K562 (cell line): ENCODE results near the gene KCND3. TPM values are rescaled to one million over a fixed set of nuclear protein-coding genes. Genes with fewer than 3 reads are reported as not detected.

Source experiments
- ATAC-seq: fragments of 200-7000 bp; cut with Tn5 transposase; 3 replicates; pipeline ENCODE4 v1.9.1; 2020; ENCODE audit warnings: moderate library complexity
- BruUV-seq: library from RNA; stranded (reverse); fragments of 400-500 nt; replicated peaks from 2 replicates; lab custom pipeline; 2021; lab: Mats Ljungman, UMichigan
- CTCF ChIA-PET: fragments of 300-600 bp; formaldehyde crosslinking; extraction: SDS; loops from one replicate; lab custom pipeline; 2021; ENCODE audit warnings: low intra/inter-chr PET ratio; lab: Yijun Ruan, JAX
- POLR2A ChIA-PET: fragments of 300-600, 350-650 bp; sonication (Branson Sonifier 250); formaldehyde crosslinking; extraction: SDS; loops from one replicate; lab custom pipeline; 2021; ENCODE audit warnings: antibody characterized with exemption, inconsistent platforms; lab: Yijun Ruan, JAX
- DNase-seq, 4 experiments: peaks; one replicate each; pipeline versions ENCODE4 v3.0.0 to v3.0.0-alpha.2; 2011 to 2018; ENCODE audit warnings: low spot score in 3 of 4, mixed read lengths in 3 of 4; ENCODE audit errors: extremely low read depth in 1 of 4
- FAIRE-seq: peaks from 2 replicates; lab custom pipeline; 2011; peaks lifted over from hg19 to GRCh38; lab: Jason Lieb, UNC
- H2AFZ ChIP-seq: 2 replicates; pipeline ENCODE4 v1.6.0; 2011; ENCODE audit warnings: low read depth, low read length, control low read depth, inconsistent platforms
- H3K27ac ChIP-seq: fragments of 200-600 bp; 3 replicates; pipeline ENCODE4 v1.8.0; 2011; ENCODE audit warnings: low read depth, mild to moderate bottlenecking, control low read depth, inconsistent platforms, low read length, moderate library complexity, mixed read lengths; ENCODE audit errors: extremely low read depth
- H3K27me3 ChIP-seq, 2 experiments: fragments of 300-600 bp in 1 of 2; 2 replicates in 1 of 2; 3 replicates in 1 of 2; pipeline versions ENCODE4 v1.6.0 to v1.8.0; 2011; ENCODE audit warnings: inconsistent platforms in 2 of 2, low read length in 2 of 2, mild to moderate bottlenecking in 1 of 2, mixed read lengths in 1 of 2, moderate library complexity in 1 of 2; ENCODE audit not compliant: control insufficient read depth in 2 of 2, insufficient read depth in 2 of 2
- H3K36me3 ChIP-seq: fragments of 300-600 bp; 3 replicates; pipeline ENCODE4 v1.8.0; 2011; ENCODE audit warnings: mild to moderate bottlenecking, low read length, inconsistent platforms; ENCODE audit not compliant: control insufficient read depth, insufficient read depth
- H3K4me1 ChIP-seq, 2 experiments: fragments of 200-600 bp in 1 of 2; replicated peaks in 1 of 2; 2 replicates in 1 of 2; 3 replicates in 1 of 2; pipeline versions ENCODE4 v1.5.1 to v1.8.0; 2011; ENCODE audit warnings: inconsistent platforms in 2 of 2, low read length in 2 of 2, mild to moderate bottlenecking in 1 of 2, mixed read lengths in 1 of 2, moderate library complexity in 1 of 2; ENCODE audit not compliant: control insufficient read depth in 2 of 2, insufficient read depth in 2 of 2
- H3K4me2 ChIP-seq: 2 replicates; pipeline ENCODE4 v1.6.1; 2011; ENCODE audit warnings: low read length, control low read depth, inconsistent platforms, mixed read lengths; ENCODE audit not compliant: insufficient read depth
- H3K4me3 ChIP-seq: fragments of 200-600 bp; sonication (generic), shearing (Covaris generic); 2 replicates; pipeline ENCODE4 v1.5.1; 2016; ENCODE audit warnings: control low read depth, inconsistent platforms
- H3K79me2 ChIP-seq: fragments of 200-600 bp; 3 replicates; pipeline ENCODE4 v1.8.0; 2011; ENCODE audit warnings: low read length, inconsistent platforms; ENCODE audit not compliant: control insufficient read depth, insufficient read depth
- H3K9ac ChIP-seq, 2 experiments: 2 replicates each; pipeline versions ENCODE4 v1.6.0 to v1.6.1; 2011; ENCODE audit warnings: low read depth in 2 of 2, low read length in 2 of 2, control low read depth in 1 of 2, inconsistent platforms in 1 of 2, mild to moderate bottlenecking in 1 of 2, mixed read lengths in 1 of 2; ENCODE audit not compliant: insufficient read depth in 1 of 2
- H3K9me1 ChIP-seq: one replicate; pipeline ENCODE4 v1.6.0; 2011; ENCODE audit warnings: inconsistent platforms, mild to moderate bottlenecking, low read length, moderate library complexity; ENCODE audit not compliant: control insufficient read depth, insufficient read depth
- H3K9me3 ChIP-seq: replicated peaks from 2 replicates; pipeline ENCODE4 v1.5.1; 2011; ENCODE audit warnings: low read depth, low read length, inconsistent platforms; ENCODE audit not compliant: control insufficient read depth, insufficient read depth
- H4K20me1 ChIP-seq: replicated peaks from 2 replicates; pipeline ENCODE4 v1.6.1; 2011; ENCODE audit warnings: low read length, inconsistent platforms, mixed read lengths; ENCODE audit not compliant: control insufficient read depth, insufficient read depth
- ATF7 ChIP-seq: fragments of 450-650 bp; IDR thresholded peaks from 2 replicates; pipeline ENCODE4 v1.7.1; 2014; ENCODE audit warnings: mild to moderate bottlenecking, moderate library complexity
- DMBX1 ChIP-seq: fragments of 250-450 bp; sonication (Bioruptor Pico); IDR thresholded peaks from 2 replicates; pipeline ENCODE4 v1.8.0; 2022; ENCODE audit warnings: inconsistent platforms, mild to moderate bottlenecking, moderate library complexity, borderline replicate concordance
- ELF4 ChIP-seq: fragments of 450-650 bp; formaldehyde crosslinking; IDR thresholded peaks from 2 replicates; pipeline ENCODE4 v1.4.0; 2022; ENCODE audit warnings: missing genetic modification characterization
- ETV5 ChIP-seq: sonication (generic); formaldehyde crosslinking; IDR thresholded peaks from 2 replicates; pipeline ENCODE4 v1.4.0; 2020; ENCODE audit warnings: low read depth, mild to moderate bottlenecking, missing genetic modification reagents
- GTF2A2 ChIP-seq: IDR thresholded peaks from 2 replicates; pipeline ENCODE4 v1.6.1; 2016; ENCODE audit warnings: mild to moderate bottlenecking, missing genetic modification characterization, missing compliant biosample characterization
- HMG20A ChIP-seq: fragments of 450-650 bp; formaldehyde crosslinking; conservative IDR thresholded peaks from 2 replicates; pipeline ENCODE4 v1.4.0; 2020; ENCODE audit warnings: mild to moderate bottlenecking, mixed read lengths
- HNRNPUL1 ChIP-seq: fragments of 200-400 bp; formaldehyde crosslinking; IDR thresholded peaks from 2 replicates; pipeline ENCODE4 v1.6.1; 2017; ENCODE audit warnings: low read length
- MITF ChIP-seq: IDR thresholded peaks from 2 replicates; pipeline ENCODE4 v1.6.1; 2014; ENCODE audit warnings: antibody characterized with exemption
- MLX ChIP-seq, 2 experiments: fragments of 450-650 bp in 1 of 2; sonication (generic) in 1 of 2; formaldehyde crosslinking; conservative IDR thresholded peaks; 2 replicates each; pipeline versions ENCODE4 v1.4.0 to v1.8.1; 2020 to 2022; ENCODE audit warnings: mild to moderate bottlenecking in 1 of 2, missing genetic modification reagents in 1 of 2
- MTF1 ChIP-seq: fragments of 250-450 bp; sonication (Bioruptor Pico); IDR thresholded peaks from 2 replicates; pipeline ENCODE4 v1.9.0; 2021; ENCODE audit warnings: moderate library complexity, mild to moderate bottlenecking, inconsistent platforms, borderline replicate concordance
- OTX1 ChIP-seq: fragments of 450-650 bp; formaldehyde crosslinking; IDR thresholded peaks from 2 replicates; pipeline ENCODE4 v1.4.0; 2022; ENCODE audit warnings: mild to moderate bottlenecking
- PHF20 ChIP-seq: fragments of 450-650 bp; IDR thresholded peaks from 2 replicates; pipeline ENCODE4 v1.6.1; 2018; ENCODE audit not compliant: partially characterized antibody
- PHF8 ChIP-seq: fragments of 200-600 bp; sonication (generic); IDR thresholded peaks from 2 replicates; pipeline ENCODE4 v1.6.1; 2012; ENCODE audit warnings: mixed run types, mild to moderate bottlenecking, inconsistent platforms, low read length, moderate library complexity, borderline replicate concordance
- RBM14 ChIP-seq: fragments of 200-400 bp; formaldehyde crosslinking; IDR thresholded peaks from 2 replicates; pipeline ENCODE4 v1.6.1; 2018; ENCODE audit warnings: low read depth, mild to moderate bottlenecking, low read length, moderate library complexity, borderline replicate concordance; ENCODE audit not compliant: insufficient read depth
- RFX7 ChIP-seq: fragments of 250-450 bp; sonication (Bioruptor Pico); IDR thresholded peaks from 2 replicates; pipeline ENCODE4 v1.5.1; 2021; ENCODE audit warnings: mild to moderate bottlenecking
- ZNF140 ChIP-seq: fragments of 250-450 bp; sonication (Bioruptor Pico); IDR thresholded peaks from 2 replicates; pipeline ENCODE4 v1.8.0; 2021; ENCODE audit warnings: moderate library complexity, mild to moderate bottlenecking, inconsistent platforms
- ZNF354B ChIP-seq: fragments of 250-450 bp; sonication (Bioruptor Pico); IDR thresholded peaks from 2 replicates; pipeline ENCODE4 v1.4.0; 2020
- ZNF785 ChIP-seq: fragments of 250-450 bp; sonication (Bioruptor Pico); IDR thresholded peaks from 2 replicates; pipeline ENCODE4 v1.4.0; 2020; ENCODE audit warnings: mild to moderate bottlenecking
- WGBS: fragments of 100-300 bp; shearing (Covaris generic); methylation state at CpG from one replicate; pipeline ENCODE4 v1.1.6; 2016; ENCODE audit warnings: low coverage, mixed read lengths; ENCODE audit not compliant: insufficient coverage; ENCODE audit errors: missing lambda C conversion rate; 5-methylcytosine and 5-hydroxymethylcytosine counted together
- in situ Hi-C: fragments of 300-500 bp; cut with MboI; formaldehyde crosslinking; loops from 4 replicates; pipeline ENCODE4 v1.15.0; 2018; ENCODE audit warnings: inconsistent platforms, mixed read lengths
- intact Hi-C: fragments of 100-400 bp; cut with micrococcal nuclease; formaldehyde crosslinking; loops from 2 replicates; pipeline ENCODE4 v1.14.2; 2022
- polyA plus RNA-seq, 8 experiments: library from polyadenylated mRNA; depleted of rRNA in 4 of 8; stranded (reverse) in 5 of 8; unstranded in 3 of 8; fragments of >200 nt; fragmentation: Nextera tagmentation in 2 of 8; fragmentation: Illumina TruSeq in 1 of 8; extraction: Ambion mirVana in 2 of 8; extraction: Trizol in 1 of 8; gene quantifications; 2 replicates each; pipeline versions ENCODE4 v1.2.1 to v1.2.3, GENCODE V29; 2011 to 2014; ENCODE audit warnings: inconsistent platforms in 1 of 8, missing spikeins in 1 of 8
- total RNA-seq, 7 experiments: library from RNA; depleted of rRNA in 6 of 7; stranded (reverse); fragments of >200 nt in 6 of 7; fragmentation: Illumina TruSeq in 2 of 7; extraction: Trizol in 2 of 7; gene quantifications; 2 replicates each; pipeline versions ENCODE4 v1.2.1 to v1.2.3, GENCODE V29; 2011 to 2021; ENCODE audit warnings: low replicate concordance in 1 of 7

The KCND3 gene
- total and polyA plus RNA-seq, 9 of the 15 experiments (the other 6 are each of a cell fraction or from before 2014, with no cell fraction given): not detected

- Histone ChIP-seq H3K9ac (no peak overlapping the region), H3K27me3 (peaks cover 46 to 68% of the 10 kb centered on the region in 2 experiments; a peak in 4 of 5 replicates), H3K4me3 (no peak overlapping the region), H3K9me3 (no peaks in the 10 kb centered on the region), H3K9me1 (no peaks in the 10 kb centered on the region), H3K4me2 (no peak overlapping the region), H2AFZ (no peak overlapping the region), H3K4me1 (no peaks in the 10 kb centered on the region), H3K79me2 (no peaks in the 10 kb centered on the region), H4K20me1 (no peaks in the 10 kb centered on the region; the same call in none of the 2 replicates), H3K27ac (no peak overlapping the region), H3K36me3 (no peaks in the 10 kb centered on the region)
- TF ChIP-seq ELF4 (CRISPR knock-in tag): no peak
- no peak for TF ChIP-seq HNRNPUL1
- TF ChIP-seq PHF20: no peak
- TF ChIP-seq PHF8: no peak
- no peak for TF ChIP-seq ZNF785 (CRISPR knock-in tag)
- no peak for TF ChIP-seq HMG20A (CRISPR knock-in tag)
- TF ChIP-seq MTF1 (CRISPR knock-in tag): no peak
- TF ChIP-seq MITF: no peak
- TF ChIP-seq OTX1 (CRISPR knock-in tag): no peak
- TF ChIP-seq RBM14: no peak
- TF ChIP-seq GTF2A2 (tag): no peak
- no peak for TF ChIP-seq ETV5
- TF ChIP-seq ZNF354B (CRISPR knock-in tag): no peak
- no peak for TF ChIP-seq RFX7 (CRISPR knock-in tag)
- no peak for TF ChIP-seq DMBX1 (CRISPR knock-in tag)
- no peak for TF ChIP-seq MLX (CRISPR knock-in tag; conservative IDR thresholded peaks at IDR 0.05)
- no peak for TF ChIP-seq ZNF140 (CRISPR knock-in tag)
- TF ChIP-seq ATF7: no peak
- FAIRE-seq (no peak), DNase-seq (no peak), ATAC-seq (peak; percentile 29; the same call in 1 of the 3 replicates)
- in situ Hi-C loops: no loop called here
- CTCF ChIA-PET: no interaction called here
- no TSS peak for BruUV-seq
- intact Hi-C loops: loop anchor here (5.0 kb wide), 1 partner anchor 58 kb away; no protein-coding TSS in a partner anchor
- POLR2A ChIA-PET: no interaction called here
- 3% methylated on average over 11 of the region's 11 CpGs for WGBS
Measured at GRCh38 chr1:111804776-111805175, 184.7 kb downstream of the KCND3 start.
